IMR-90 (cell line): ENCODE measurements around the gene KCNMB2. TPM values are rescaled to one million over a fixed set of nuclear protein-coding genes. Genes with fewer than 3 reads are reported as not detected.

Experiments
- ATAC-seq: fragments of 200-7000 bp; cut with Tn5 transposase; 2 replicates; pipeline ENCODE4 v1.9.1; 2020; ENCODE audit warnings: low read depth, mild to moderate bottlenecking, moderate library complexity
- BruUV-seq: library from RNA; stranded (reverse); fragments of 400-500 nt; replicated peaks from 2 replicates; lab custom pipeline; 2021; lab: Mats Ljungman, UMichigan
- CTCF ChIA-PET: fragments of 300-600 bp; formaldehyde crosslinking; extraction: SDS; loops from one replicate; lab custom pipeline; 2021; ENCODE audit warnings: antibody characterized with exemption; lab: Yijun Ruan, JAX
- POLR2A ChIA-PET: fragments of 300-600 bp; sonication (Branson Sonifier 250); formaldehyde crosslinking; loops from one replicate; lab custom pipeline; 2022; ENCODE audit warnings: antibody characterized with exemption; ENCODE audit not compliant: unreplicated experiment; lab: Charles Lee
- DNase-seq: peaks from one replicate; pipeline ENCODE4 v3.0.0; 2013
- H2AFZ ChIP-seq: replicated peaks from 2 replicates; pipeline ENCODE3; 2013; ENCODE audit warnings: low read length, mild to moderate bottlenecking; ENCODE audit not compliant: poor library complexity
- H2AK5ac ChIP-seq: 2 replicates; pipeline ENCODE4 v1.6.1; 2013; ENCODE audit warnings: low read depth, low read length, inconsistent platforms
- H2AK9ac ChIP-seq: replicated peaks from 2 replicates; pipeline ENCODE3; 2013; ENCODE audit warnings: mild to moderate bottlenecking, low read depth, low read length, moderate library complexity; ENCODE audit not compliant: poor library complexity
- H2BK120ac ChIP-seq: 2 replicates; pipeline ENCODE4 v1.6.1; 2013; ENCODE audit warnings: low read depth, low read length, inconsistent platforms
- H2BK15ac ChIP-seq: 3 replicates; pipeline ENCODE4 v1.6.1; 2013; ENCODE audit warnings: low read depth, low read length, inconsistent platforms
- H2BK20ac ChIP-seq: 2 replicates; pipeline ENCODE4 v1.6.1; 2013; ENCODE audit warnings: low read depth, mild to moderate bottlenecking, inconsistent platforms, low read length, moderate library complexity
- H2BK5ac ChIP-seq: 2 replicates; pipeline ENCODE4 v1.6.1; 2013; ENCODE audit warnings: mild to moderate bottlenecking, low read depth, low read length, inconsistent platforms; ENCODE audit not compliant: poor library complexity, severe bottlenecking
- H3K14ac ChIP-seq: replicated peaks from 2 replicates; pipeline ENCODE4 v1.6.1; 2013; ENCODE audit warnings: low read depth, low read length, inconsistent platforms
- H3K18ac ChIP-seq: 2 replicates; pipeline ENCODE4 v1.6.1; 2013; ENCODE audit warnings: low read depth, low read length, control low read depth
- H3K23ac ChIP-seq: 2 replicates; pipeline ENCODE4 v1.6.1; 2013; ENCODE audit warnings: low read depth, low read length, inconsistent platforms
- H3K27ac ChIP-seq: 2 replicates; pipeline ENCODE4 v1.5.1; 2013; ENCODE audit warnings: mild to moderate bottlenecking, control low read depth, low read length; ENCODE audit not compliant: insufficient read depth
- H3K27me3 ChIP-seq: 2 replicates; pipeline ENCODE4 v1.6.1; 2013; ENCODE audit warnings: low read length; ENCODE audit not compliant: control insufficient read depth, insufficient read depth
- H3K36me3 ChIP-seq: 2 replicates; pipeline ENCODE4 v1.6.1; 2013; ENCODE audit warnings: low read length, mixed read lengths; ENCODE audit not compliant: control insufficient read depth, insufficient read depth
- H3K4ac ChIP-seq: 2 replicates; pipeline ENCODE4 v1.6.1; 2013; ENCODE audit warnings: low read depth, low read length, inconsistent platforms
- H3K4me1 ChIP-seq: 2 replicates; pipeline ENCODE4 v1.6.1; 2013; ENCODE audit warnings: low read length, mixed read lengths; ENCODE audit not compliant: control insufficient read depth, insufficient read depth
- H3K4me2 ChIP-seq: 2 replicates; pipeline ENCODE4 v1.6.1; 2013; ENCODE audit warnings: low read depth, mild to moderate bottlenecking, control low read depth, low read length, moderate library complexity
- H3K4me3 ChIP-seq: 2 replicates; pipeline ENCODE4 v1.5.1; 2013; ENCODE audit warnings: low read depth, mild to moderate bottlenecking, control low read depth, low read length, moderate library complexity; ENCODE audit not compliant: insufficient read depth
- H3K56ac ChIP-seq: 2 replicates; pipeline ENCODE4 v1.6.1; 2013; ENCODE audit warnings: low read length, inconsistent platforms; ENCODE audit not compliant: insufficient read depth; ENCODE audit errors: extremely low read depth
- H3K79me1 ChIP-seq, 2 experiments: 2 replicates each; pipeline ENCODE4 v1.6.1; 2013; ENCODE audit warnings: low read length in 2 of 2, inconsistent platforms in 1 of 2, low read depth in 1 of 2
- H3K9ac ChIP-seq: 2 replicates; pipeline ENCODE4 v1.6.1; 2013; ENCODE audit warnings: low read depth, low read length, control low read depth
- H3K9me1 ChIP-seq: 2 replicates; pipeline ENCODE4 v1.6.1; 2013; ENCODE audit warnings: low read length, inconsistent platforms; ENCODE audit not compliant: insufficient read depth
- H3K9me3 ChIP-seq: 2 replicates; pipeline ENCODE4 v1.6.1; 2013; ENCODE audit warnings: low read length; ENCODE audit not compliant: control insufficient read depth, insufficient read depth
- H4K20me1 ChIP-seq: 2 replicates; pipeline ENCODE4 v1.6.1; 2013; ENCODE audit warnings: low read length, inconsistent platforms; ENCODE audit not compliant: insufficient read depth
- H4K5ac ChIP-seq: 2 replicates; pipeline ENCODE4 v1.6.1; 2013; ENCODE audit warnings: mild to moderate bottlenecking, low read depth, low read length, control low read depth
- H4K8ac ChIP-seq, 2 experiments: 2 replicates each; pipeline ENCODE4 v1.6.1; 2013; ENCODE audit warnings: low read depth in 2 of 2, low read length in 2 of 2, control low read depth in 1 of 2, inconsistent platforms in 1 of 2
- H4K91ac ChIP-seq: 2 replicates; pipeline ENCODE4 v1.6.1; 2013; ENCODE audit warnings: low read depth, low read length, inconsistent platforms; ENCODE audit not compliant: insufficient read depth
- CEBPB ChIP-seq: IDR thresholded peaks from 2 replicates; pipeline ENCODE4 v1.6.1; 2012; ENCODE audit warnings: low read depth, low read length, improper control_type of control experiment
- MAZ ChIP-seq: IDR thresholded peaks from 2 replicates; pipeline ENCODE4 v1.6.1; 2012; ENCODE audit warnings: low read depth, mild to moderate bottlenecking, low read length, improper control_type of control experiment, moderate library complexity, borderline replicate concordance
- POLR2A ChIP-seq: IDR thresholded peaks from 2 replicates; pipeline ENCODE4 v1.6.1; 2012; ENCODE audit warnings: mild to moderate bottlenecking, low read depth, low read length
- RAD21 ChIP-seq: IDR thresholded peaks from 2 replicates; pipeline ENCODE4 v1.6.1; 2012; ENCODE audit warnings: low read length, improper control_type of control experiment
- RCOR1 ChIP-seq: IDR thresholded peaks from 2 replicates; pipeline ENCODE4 v1.6.1; 2012; ENCODE audit warnings: mild to moderate bottlenecking, low read length, improper control_type of control experiment; ENCODE audit not compliant: insufficient replicate concordance
- WGBS, 2 experiments: methylation state at CpG; one replicate each; pipeline versions ENCODE4 v1.1.5 to v1.1.7; 2013; ENCODE audit warnings: missing lambda C conversion rate in 2 of 2; ENCODE audit not compliant: insufficient read length in 1 of 2; ENCODE audit errors: extremely low coverage in 2 of 2; 5-methylcytosine and 5-hydroxymethylcytosine counted together
- dilution Hi-C: fragments of 300-500 bp; cut with HindIII; formaldehyde crosslinking; loops from one replicate; pipeline ENCODE4 v1.14.3; 2018; ENCODE audit warnings: low sequenced_read_pairs; ENCODE audit not compliant: unreplicated experiment
- in situ Hi-C: fragments of 300-500 bp; cut with MboI; formaldehyde crosslinking; loops from 3 replicates; pipeline ENCODE4 v1.14.3; 2019; ENCODE audit warnings: low sequenced_read_pairs, inconsistent platforms, mixed read lengths
- intact Hi-C: fragments of 100-400 bp; cut with micrococcal nuclease; formaldehyde crosslinking; loops from 2 replicates; pipeline ENCODE4 v1.10.0; 2022
- polyA plus RNA-seq, 3 experiments: library from polyadenylated mRNA; depleted of rRNA; stranded (reverse); fragments of >200 nt; gene quantifications; 2 replicates each; pipeline ENCODE4 v1.2.3, GENCODE V29; 2012; ENCODE audit warnings: low replicate concordance in 1 of 3
- total RNA-seq: library from RNA; depleted of rRNA; stranded (reverse); fragments of >200 nt; gene quantifications from 2 replicates; pipeline ENCODE4 v1.2.3, GENCODE V29; 2012

The KCNMB2 gene
- total and polyA plus RNA-seq, 2 of the 4 experiments (the other 2 are of a cell fraction), result not detected

- Histone ChIP-seq H4K5ac (no peak overlapping the region), H2BK20ac (no peak overlapping the region), H2BK15ac (no peak overlapping the region), H3K4ac (no peak overlapping the region), H3K27ac (no peak overlapping the region), H3K4me3 (no peak overlapping the region), H3K4me2 (no peak overlapping the region), H3K9me3 (no peaks in the 10 kb centered on the region), H3K79me1 (no peaks in the 10 kb centered on the region), H3K9me1 (no peaks in the 10 kb centered on the region), H2BK120ac (no peak overlapping the region), H3K18ac (no peak overlapping the region), H3K4me1 (no peaks in the 10 kb centered on the region), H2AK5ac (no peak overlapping the region), H2BK5ac (no peak overlapping the region), H3K27me3 (no peaks in the 10 kb centered on the region), H3K23ac (no peak overlapping the region), H4K8ac (no peak overlapping the region), H3K14ac (no peak overlapping the region), H2AK9ac (no peak overlapping the region), H4K20me1 (no peaks in the 10 kb centered on the region), H3K56ac (no peak overlapping the region), H4K91ac (no peak overlapping the region), H3K9ac (no peak overlapping the region), H3K36me3 (no peaks in the 10 kb centered on the region), H2AFZ (no peak overlapping the region)
- DNase-seq (no peak), ATAC-seq (no peak)
- WGBS, 2 experiments, result 0% methylated on average over 1 of the region's 4 CpGs; no CpG with 5 or more reads in 1 of the 2 experiments
- intact Hi-C loops (no loop called here), in situ Hi-C loops (no loop called here), dilution Hi-C loops (no loop called here)
- no TSS peak for BruUV-seq
- CTCF ChIA-PET, result no interaction called here
- TF ChIP-seq RAD21 (no peak), POLR2A (no peak), RCOR1 (no peak), CEBPB (no peak), MAZ (no peak)
- POLR2A ChIA-PET, result no interaction called here
Observed at GRCh38 chr3:178646186-178646862, 110.1 kb downstream of the KCNMB2 start.
